Stomach (tissue), 9 donors: ENCODE results near the gene EBLN1. TPM values are rescaled to one million over a fixed set of nuclear protein-coding genes. Genes with fewer than 3 reads are reported as not detected.

Source experiments
- DNase-seq, 2 donors: peaks; one replicate each; pipeline versions ENCODE4 v3.0.0 to v3.0.0-alpha.2; 2013 to 2019
- H3K27ac ChIP-seq, 5 donors: fragments of 200-600 bp in 4 of 5; sonication (generic) in 4 of 5; one replicate each; pipeline ENCODE4 v1.5.1; 2013 to 2019; ENCODE audit warnings: mild to moderate bottlenecking in 1 of 5, moderate library complexity in 1 of 5
- H3K27me3 ChIP-seq, 3 donors: fragments of 200-600 bp; sonication (generic); one replicate each; pipeline ENCODE4 v1.5.1; 2017 to 2019; ENCODE audit warnings: mixed run types in 1 of 3
- H3K36me3 ChIP-seq, 4 donors: fragments of 200-600 bp; sonication (generic); 1 replicate in 3 of 4; 2 replicates in 1 of 4; pipeline ENCODE4 v1.5.1; 2016 to 2019
- H3K4me1 ChIP-seq, 4 donors: fragments of 200-600 bp; sonication (generic); one replicate each; pipeline ENCODE4 v1.5.1; 2016 to 2019
- H3K4me3 ChIP-seq, 4 donors: fragments of 200-600 bp; sonication (generic) in 3 of 4; one replicate each; pipeline ENCODE4 v1.5.1; 2016 to 2019; ENCODE audit warnings: mild to moderate bottlenecking in 1 of 4
- H3K9me3 ChIP-seq, 4 donors: fragments of 200-600 bp; sonication (generic); one replicate each; pipeline ENCODE4 v1.5.1; 2016 to 2019
- CTCF ChIP-seq, 7 experiments: fragments of 450-650 bp in 4 of 7; fragments of 200-600 bp in 3 of 7; sonication (generic) in 3 of 7; IDR thresholded peaks; one replicate each; pipeline ENCODE4 v1.5.1; 2016 to 2019; ENCODE audit warnings: antibody characterized with exemption in 7 of 7, control low read depth in 2 of 7, mild to moderate bottlenecking in 1 of 7
- EP300 ChIP-seq: sonication (generic); formaldehyde crosslinking; IDR thresholded peaks from one replicate; pipeline ENCODE4 v1.6.1; 2017; ENCODE audit warnings: antibody characterized with exemption
- POLR2A ChIP-seq, 4 donors: fragments of 450-650 bp; IDR thresholded peaks; one replicate each; pipeline ENCODE4 v1.6.1; 2016; ENCODE audit warnings: antibody characterized with exemption in 4 of 4, control low read depth in 2 of 4, mild to moderate bottlenecking in 1 of 4, moderate library complexity in 1 of 4
- POLR2AphosphoS5 ChIP-seq, 3 donors: sonication (generic); formaldehyde crosslinking; IDR thresholded peaks; one replicate each; pipeline ENCODE4 v1.6.1; 2016; ENCODE audit warnings: antibody characterized with exemption in 3 of 3
- WGBS, 5 donors: extraction: QIAGEN DNeasy Blood & Tissue Kit in 3 of 5; methylation state at CpG; one replicate each; pipeline versions ENCODE4 v1.1.5 to v1.1.7; 2013 to 2018; 5-methylcytosine and 5-hydroxymethylcytosine counted together
- intact Hi-C: fragments of 100-400 bp; cut with DNase I; formaldehyde crosslinking; loops from one replicate; pipeline ENCODE4 v1.15.1; 2023; ENCODE audit warnings: low total_unique reads
- polyA plus RNA-seq, 3 donors: library from polyadenylated mRNA; stranded (reverse); fragments of 200-250 nt; gene quantifications; one replicate each; pipeline ENCODE4 v1.2.3, GENCODE V29; 2013
- total RNA-seq, 5 donors: library from RNA; depleted of rRNA; stranded (reverse); fragments of >200 nt; gene quantifications; one replicate each; pipeline versions ENCODE4 v1.1.0 to v1.2.3, GENCODE V29; 2014 to 2016
- donor health status: healthy with polysubstance abuse.
- donor health status: Bipolar disorder and iron deficiency.
- donor health status: healthy.

Gene EBLN1
- total and polyA plus RNA-seq, 8 donors: not detected

- no peak overlapping the region for H3K4me3 ChIP-seq
- DNase-seq: no peak
- no peaks in the 10 kb centered on the region for H3K36me3 ChIP-seq
- H3K9me3 ChIP-seq: no peaks in the 10 kb centered on the region
- intact Hi-C loops: no loop called here
- no peaks in the 10 kb centered on the region for H3K27me3 ChIP-seq
- H3K4me1 ChIP-seq: peaks cover 0 to 12% (median under 1%) of the 10 kb centered on the region in 4 donors
- no peak for TF ChIP-seq POLR2AphosphoS5 (IDR thresholded peaks at IDR 0.05)
- TF ChIP-seq EP300: no peak
- no peak for TF ChIP-seq POLR2A (IDR thresholded peaks at IDR 0.05)
- TF ChIP-seq CTCF (IDR thresholded peaks at IDR 0.05): no peak
- peak overlapping the region in 1 of 5 donors; percentile 1 for H3K27ac ChIP-seq
- WGBS, 5 donors: 61 to 84% (median 76%) methylated on average over 2 of the region's 2 CpGs
Measured at GRCh38 chr10:22245567-22245966, 27.8 kb upstream of the EBLN1 start.

- 77 to 89% (median 86%) methylated on average over 3 of the region's 3 CpGs for WGBS, 5 donors
- Histone ChIP-seq H3K9me3 (no peaks in the 10 kb centered on the region), H3K27ac (no peak overlapping the region), H3K36me3 (no peaks in the 10 kb centered on the region), H3K27me3 (peaks cover 0 to 5% (median 0%) of the 10 kb centered on the region in 3 donors), H3K4me1 (peaks cover 0 to 5% (median 0%) of the 10 kb centered on the region in 4 donors), H3K4me3 (no peak overlapping the region)
- no peak for DNase-seq
- no peak for TF ChIP-seq POLR2AphosphoS5 (IDR thresholded peaks at IDR 0.05)
- intact Hi-C loops: no loop called here
Measured at GRCh38 chr10:22244855-22245254, 27.0 kb upstream of the EBLN1 start.

GRCh38 chr10:22244001-22244400 is 26.2 kb upstream of the EBLN1 start:
- TF ChIP-seq CTCF (IDR thresholded peaks at IDR 0.05): no peak
- no peak for TF ChIP-seq EP300
- no peak for TF ChIP-seq POLR2A (IDR thresholded peaks at IDR 0.05)
- no peak for TF ChIP-seq POLR2AphosphoS5 (IDR thresholded peaks at IDR 0.05)
- H3K27me3 ChIP-seq: peaks cover 0 to 12% (median 0%) of the 10 kb centered on the region in 3 donors
- intact Hi-C loops: no loop called here
- no peaks in the 10 kb centered on the region for H3K36me3 ChIP-seq
- no peaks in the 10 kb centered on the region for H3K9me3 ChIP-seq
- 74 to 90% (median 78%) methylated on average over 4 of the region's 4 CpGs for WGBS, 5 donors
- DNase-seq: no peak
- H3K4me3 ChIP-seq: no peak overlapping the region
- peaks cover 0 to 4% (median 0%) of the 10 kb centered on the region in 4 donors for H3K4me1 ChIP-seq
- H3K27ac ChIP-seq: no peak overlapping the region

- Histone ChIP-seq H3K36me3 (no peaks in the 10 kb centered on the region), H3K27me3 (peaks cover 0 to 14% (median 0%) of the 10 kb centered on the region in 3 donors), H3K27ac (no peak overlapping the region), H3K9me3 (no peaks in the 10 kb centered on the region), H3K4me3 (no peak overlapping the region), H3K4me1 (peaks cover 0 to 4% (median 0%) of the 10 kb centered on the region in 4 donors)
- no peak for DNase-seq
- WGBS, 5 donors: 39 to 59% (median 55%) methylated on average over 4 of the region's 4 CpGs
- TF ChIP-seq POLR2AphosphoS5 (IDR thresholded peaks at IDR 0.05): no peak
- intact Hi-C loops: no loop called here
Measured at GRCh38 chr10:22243321-22243720, 25.5 kb upstream of the EBLN1 start.

- Histone ChIP-seq H3K9me3 (no peaks in the 10 kb centered on the region), H3K4me3 (no peak overlapping the region), H3K27ac (no peak overlapping the region), H3K36me3 (no peaks in the 10 kb centered on the region), H3K27me3 (peaks cover 0 to 6% (median 0%) of the 10 kb centered on the region in 3 donors), H3K4me1 (peaks cover 0 to 12% (median 3%) of the 10 kb centered on the region in 4 donors)
- TF ChIP-seq CTCF (IDR thresholded peaks at IDR 0.05) (no peak), POLR2AphosphoS5 (IDR thresholded peaks at IDR 0.05) (no peak), POLR2A (IDR thresholded peaks at IDR 0.05) (no peak), EP300 (no peak)
- 81 to 97% (median 91%) methylated on average over 1 of the region's 1 CpG for WGBS, 5 donors
- no peak for DNase-seq
- intact Hi-C loops: loop anchor here (10.0 kb wide), 1 partner anchor 216 kb away; no protein-coding TSS in a partner anchor
Measured at GRCh38 chr10:22231260-22231659, 13.4 kb upstream of the EBLN1 start.
